Pulmonary artery endothelial cell (primary cell): ENCODE data around the gene TAS2R42. TPM values are rescaled to one million over a fixed set of nuclear protein-coding genes. Genes with fewer than 3 reads are reported as not detected.

Experiments
- DNase-seq: peaks from one replicate; pipeline ENCODE4 v3.0.0-alpha.2; 2011; ENCODE audit warnings: low read depth, low spot score
- total RNA-seq: library from RNA; depleted of rRNA; stranded (reverse); fragments of >200 nt; gene quantifications from 2 replicates; pipeline ENCODE4 v1.2.3, GENCODE V29; 2014

Gene TAS2R42, protein sequence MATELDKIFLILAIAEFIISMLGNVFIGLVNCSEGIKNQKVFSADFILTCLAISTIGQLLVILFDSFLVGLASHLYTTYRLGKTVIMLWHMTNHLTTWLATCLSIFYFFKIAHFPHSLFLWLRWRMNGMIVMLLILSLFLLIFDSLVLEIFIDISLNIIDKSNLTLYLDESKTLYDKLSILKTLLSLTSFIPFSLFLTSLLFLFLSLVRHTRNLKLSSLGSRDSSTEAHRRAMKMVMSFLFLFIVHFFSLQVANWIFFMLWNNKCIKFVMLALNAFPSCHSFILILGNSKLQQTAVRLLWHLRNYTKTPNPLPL
- not detected in 2 replicates for total RNA-seq

DNA sequence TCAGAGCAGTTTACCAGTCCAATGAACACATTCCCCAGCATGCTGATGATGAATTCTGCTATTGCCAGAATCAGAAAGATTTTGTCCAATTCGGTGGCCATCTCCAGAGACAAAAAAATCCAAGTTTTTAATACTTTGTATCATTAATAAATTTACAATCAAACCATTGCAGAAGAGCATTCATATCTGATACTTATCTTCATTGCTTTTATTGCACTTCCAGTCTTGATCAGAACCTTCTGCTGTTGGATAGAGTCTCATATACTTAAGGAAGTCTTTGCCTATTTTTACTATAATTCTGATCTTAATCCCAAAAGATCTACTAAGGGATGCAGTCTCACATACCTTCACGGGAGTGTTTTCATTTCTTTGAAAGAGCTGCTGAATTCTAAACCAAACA lies at the start of gene TAS2R42:
TAS2R42 (minus strand) TSS at position 101 of the 400 bp plus-strand sequence; CDS start at position 101, 0 bp downstream.
- no peak for DNase-seq

DNA sequence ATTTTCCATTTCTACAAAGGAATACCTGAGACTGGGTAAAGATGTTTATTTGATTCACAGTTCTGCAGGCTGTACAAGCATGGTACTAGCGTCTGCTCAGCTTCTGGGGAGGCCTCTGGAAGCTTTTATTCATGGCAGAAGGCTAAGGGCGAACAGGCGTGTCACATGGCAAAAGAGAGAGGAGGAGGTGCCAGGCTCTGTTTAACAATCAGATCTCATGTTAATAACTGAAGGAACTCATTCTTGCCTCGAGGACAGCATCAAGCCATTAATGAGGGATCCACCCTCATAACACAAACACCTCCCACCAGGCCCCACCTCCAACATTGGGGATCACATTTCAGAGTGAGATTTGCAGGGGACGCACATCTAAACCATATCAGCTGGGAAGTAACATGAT lies 46.8 kb upstream of the TAS2R42 start:
- DNase-seq = no peak

DNA sequence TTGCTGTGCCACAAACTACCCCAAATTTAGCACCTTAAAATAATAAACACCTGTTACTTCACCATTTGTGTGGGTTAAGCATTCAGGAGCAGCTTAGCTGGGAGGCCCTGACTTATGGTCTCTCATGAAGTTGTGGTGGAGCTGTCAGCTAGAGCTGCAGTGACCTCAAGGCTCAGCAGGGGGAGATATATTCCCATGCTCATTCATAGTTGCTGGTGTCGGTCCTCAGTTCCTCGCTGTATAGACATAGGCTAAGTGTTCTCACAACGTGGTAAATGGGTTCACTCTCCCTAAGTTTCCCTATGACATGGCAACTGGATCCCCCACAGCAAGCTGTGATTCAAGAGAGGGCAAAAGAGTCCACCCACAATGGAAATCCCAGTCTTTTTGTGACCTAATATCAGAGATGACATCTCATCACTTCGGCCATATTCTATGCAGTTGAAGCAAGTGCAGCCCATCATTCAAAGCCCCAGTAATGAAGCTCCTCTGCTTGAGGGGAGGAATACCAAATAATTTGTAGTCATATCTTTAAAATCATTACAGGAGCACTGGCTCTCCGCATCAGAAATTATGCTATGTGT lies 41.7 kb upstream of the TAS2R42 start:
- DNase-seq = peak; percentile 29

DNA sequence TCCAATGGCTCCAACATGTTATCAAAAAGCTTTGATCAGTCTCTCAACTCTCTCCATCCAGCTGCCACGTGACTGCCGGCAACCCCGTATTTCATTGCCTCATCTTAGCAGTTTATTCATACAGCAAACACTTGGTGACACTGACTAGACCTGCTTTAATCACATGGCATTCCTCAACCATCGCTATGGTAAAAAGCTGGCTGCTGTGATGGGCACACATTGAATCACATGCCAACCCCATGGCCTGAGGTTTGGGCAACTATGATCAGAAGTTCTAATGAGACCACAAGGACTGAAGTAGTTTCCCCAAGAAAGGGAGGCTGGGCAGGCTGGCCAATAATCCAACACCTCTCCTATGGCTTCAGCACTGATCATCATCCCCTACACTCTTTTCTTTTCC lies 40.6 kb upstream of the TAS2R42 start:
- DNase-seq = no peak

DNA sequence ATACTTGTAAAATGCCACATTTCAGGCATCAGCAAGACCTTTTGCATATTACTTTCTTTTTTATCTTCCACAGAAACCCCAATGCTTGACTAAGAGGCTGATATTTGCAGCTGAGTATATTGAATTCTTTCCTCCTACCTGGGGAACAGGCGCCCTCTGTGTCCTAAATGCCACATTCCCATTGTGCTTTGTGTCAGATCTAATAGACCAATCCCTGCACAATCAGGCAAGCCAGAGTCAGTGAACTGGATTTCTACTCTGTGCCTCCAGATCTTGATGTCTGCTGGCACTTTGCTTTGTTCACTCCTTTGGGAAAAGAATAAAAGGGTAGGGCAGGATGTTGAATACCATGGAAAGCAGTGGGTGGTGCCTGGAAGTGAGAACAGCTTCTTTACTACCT lies 22.4 kb upstream of the TAS2R42 start:
- no peak for DNase-seq

DNA sequence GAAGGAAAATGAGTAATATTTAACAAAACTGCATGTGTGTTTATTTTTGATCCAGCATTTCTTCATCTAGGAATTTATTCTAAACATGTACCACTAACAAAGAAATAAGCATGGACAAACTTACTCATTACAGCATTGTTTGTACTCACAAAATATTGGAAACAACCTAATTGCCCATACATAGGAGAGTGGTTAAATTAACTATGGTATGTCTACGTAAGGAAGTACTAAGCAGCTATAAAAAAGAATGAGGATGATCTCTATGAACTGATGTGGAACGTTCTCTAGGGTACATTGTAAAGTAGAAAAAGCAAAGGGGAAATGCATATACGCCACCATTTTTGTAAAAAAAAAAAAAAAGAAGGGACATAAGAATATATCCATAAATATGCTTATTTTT lies 17.4 kb upstream of the TAS2R42 start:
- no peak for DNase-seq

DNA sequence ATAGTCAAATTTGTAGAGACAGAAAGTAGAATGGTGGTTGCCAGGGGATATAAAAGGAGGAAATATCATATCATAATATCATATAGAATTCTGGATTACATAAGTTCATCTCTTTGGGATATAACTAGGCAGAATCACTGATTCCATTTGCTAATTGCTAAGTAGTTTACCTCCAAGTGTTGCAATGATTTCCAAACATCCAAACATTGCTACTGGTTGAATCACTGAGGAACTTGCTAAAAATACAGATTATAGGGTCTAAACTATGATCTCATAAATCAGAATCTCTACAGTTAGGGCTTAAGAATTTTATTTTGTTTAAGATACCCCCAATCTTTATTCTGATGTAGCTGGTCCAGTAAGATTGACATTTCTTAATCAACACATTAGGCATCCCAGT lies 16.1 kb upstream of the TAS2R42 start:
- DNase-seq = no peak

DNA sequence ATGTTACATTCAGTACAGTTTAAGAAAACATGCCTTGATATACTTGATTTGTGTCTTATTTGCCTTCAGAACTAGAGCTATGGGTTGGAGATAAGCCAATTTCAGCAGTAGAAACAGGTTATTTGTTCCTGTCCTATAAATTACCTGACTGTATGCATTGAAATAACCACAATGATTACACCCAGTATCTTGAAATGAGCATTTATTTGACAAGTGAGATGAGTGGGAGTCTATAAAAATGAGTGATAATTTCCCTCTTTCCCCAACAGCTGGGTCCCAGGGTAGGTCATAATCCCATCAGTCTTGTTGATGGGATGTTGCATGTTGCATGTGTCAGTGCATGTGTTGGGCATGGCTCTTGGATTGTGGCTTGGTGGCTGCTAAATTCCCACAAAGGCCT lies 3.7 kb downstream of the TAS2R42 start:
- no peak for DNase-seq

DNA sequence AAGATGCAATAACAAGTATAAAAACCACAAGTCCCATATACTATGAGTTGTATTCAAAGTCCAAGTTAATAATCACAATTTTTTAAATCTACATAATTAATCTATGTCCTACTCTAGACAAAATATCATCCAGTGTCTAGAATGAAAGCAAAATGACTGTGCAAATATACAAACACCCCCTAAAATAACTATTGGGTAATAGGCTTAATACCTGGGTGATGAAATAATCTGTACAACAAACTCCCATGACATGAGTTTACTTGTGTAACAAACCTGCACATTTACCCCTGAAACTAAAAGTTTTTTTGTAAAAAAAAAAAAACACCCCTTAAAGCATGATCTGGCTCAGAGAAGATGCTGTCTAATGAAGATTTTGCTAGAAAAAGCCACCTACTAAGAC lies 4.2 kb downstream of the TAS2R42 start:
- DNase-seq = no peak

DNA sequence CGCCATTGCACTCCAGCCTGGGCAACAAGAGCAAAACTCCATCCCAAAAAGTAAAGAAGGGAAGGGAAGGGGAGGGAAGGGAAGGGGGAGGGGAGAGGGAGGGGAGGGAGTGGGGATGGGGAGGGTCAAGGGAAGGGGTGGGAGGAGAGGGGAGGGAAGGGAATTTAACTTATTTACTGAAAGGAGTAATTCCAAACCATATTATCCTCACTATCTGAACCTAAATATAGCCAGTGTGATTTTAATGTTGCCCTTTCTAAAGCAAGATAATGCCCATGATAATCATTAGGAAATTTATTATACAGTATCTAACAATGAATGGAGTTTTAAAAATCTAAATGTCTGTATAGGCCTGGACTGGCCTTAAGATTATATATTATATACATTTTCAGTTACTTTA lies 8.5 kb downstream of the TAS2R42 start:
- no peak for DNase-seq

DNA sequence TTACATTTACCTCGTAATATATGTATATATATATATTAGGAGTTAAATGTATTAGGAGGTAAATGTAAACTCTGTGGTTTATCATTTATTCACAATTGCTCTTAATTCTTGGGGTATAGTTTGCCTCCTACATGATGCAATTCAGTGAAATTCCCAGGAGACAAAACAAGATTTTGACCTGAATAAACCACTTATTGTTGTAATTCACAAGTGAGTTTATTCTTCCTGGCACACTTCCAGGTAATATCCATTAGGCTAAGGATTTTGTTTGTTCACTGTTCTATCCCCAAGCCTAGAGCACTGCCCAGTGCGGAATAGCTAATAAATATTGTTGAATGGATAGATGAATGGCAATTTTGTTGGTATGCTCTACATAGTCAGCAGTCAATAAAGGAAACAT lies 12.7 kb downstream of the TAS2R42 start:
- DNase-seq = no peak

DNA sequence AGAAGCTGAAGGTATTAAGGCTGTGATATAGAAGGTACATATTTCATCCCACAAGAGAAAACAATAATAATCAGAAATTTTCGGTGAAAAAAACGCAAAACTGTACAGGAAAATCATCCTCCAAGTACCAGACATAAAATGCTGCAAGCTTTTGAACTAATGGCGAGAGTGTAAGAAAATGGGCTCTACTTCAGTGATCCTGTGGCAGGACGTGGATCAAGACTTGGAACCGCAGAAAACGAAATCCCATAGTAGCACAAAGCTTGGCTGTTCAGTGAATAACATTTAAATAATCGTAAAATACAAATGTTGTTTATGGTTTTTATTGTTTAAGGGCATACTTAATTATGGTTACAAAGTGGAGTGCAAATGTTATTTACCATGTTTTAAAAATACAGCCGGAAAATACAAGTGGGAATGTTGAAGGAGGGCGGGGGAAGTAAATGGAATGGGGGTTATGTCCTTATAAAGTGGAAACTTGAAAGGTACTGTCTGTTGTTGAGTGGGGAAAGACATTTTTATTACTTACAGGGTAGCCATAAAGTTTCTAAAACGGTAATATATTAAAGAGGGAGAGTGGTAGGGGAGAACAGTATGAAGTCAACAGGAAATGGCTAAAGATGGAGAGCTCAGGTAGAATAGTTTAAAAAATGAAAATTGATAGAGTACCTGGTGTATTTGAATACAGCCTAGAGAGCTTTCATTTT lies 14.6 kb downstream of the TAS2R42 start:
- no peak for DNase-seq

DNA sequence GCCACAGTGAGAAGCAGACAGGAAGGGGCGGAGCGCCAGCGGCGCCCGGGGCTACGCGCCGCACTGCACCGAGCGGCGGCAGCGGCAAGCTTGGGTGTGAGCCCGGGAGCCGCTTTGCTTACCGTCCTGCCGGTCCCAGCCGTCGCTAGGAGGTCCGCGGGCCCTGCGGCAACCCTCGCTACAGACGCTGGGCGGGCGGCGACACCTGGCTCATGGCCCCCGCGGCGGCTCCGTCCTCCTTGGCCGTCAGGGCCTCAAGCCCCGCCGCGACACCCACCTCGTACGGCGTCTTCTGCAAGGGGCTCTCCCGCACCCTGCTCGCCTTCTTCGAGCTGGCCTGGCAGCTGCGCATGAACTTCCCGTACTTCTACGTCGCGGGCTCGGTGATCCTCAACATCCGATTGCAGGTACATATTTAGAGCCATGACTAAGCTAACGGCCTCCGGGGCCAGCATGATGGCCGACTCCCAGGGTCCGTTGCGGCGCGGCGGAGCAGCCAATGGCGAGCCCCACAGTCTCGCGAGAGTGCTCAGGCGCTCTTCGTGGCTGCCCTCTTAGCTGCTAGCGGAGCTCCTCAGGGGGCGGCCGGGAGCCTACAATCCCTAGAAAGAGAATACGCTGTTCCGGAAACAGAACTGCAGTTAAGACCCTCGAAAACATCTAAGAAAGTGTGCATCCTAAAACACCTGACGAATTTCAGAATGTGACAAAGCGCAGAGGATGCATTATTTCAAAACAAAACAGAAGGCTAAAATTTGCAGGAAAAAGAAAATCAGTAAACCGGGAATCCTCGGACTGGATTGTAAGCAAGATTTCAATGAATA lies 15.4 kb downstream of the TAS2R42 start, which contains the start of gene SMIM10L1:
SMIM10L1 (plus strand) TSS at position 50 of the 824 bp plus-strand sequence; CDS start at position 213, 163 bp downstream.
- peak; percentile 84 for DNase-seq

DNA sequence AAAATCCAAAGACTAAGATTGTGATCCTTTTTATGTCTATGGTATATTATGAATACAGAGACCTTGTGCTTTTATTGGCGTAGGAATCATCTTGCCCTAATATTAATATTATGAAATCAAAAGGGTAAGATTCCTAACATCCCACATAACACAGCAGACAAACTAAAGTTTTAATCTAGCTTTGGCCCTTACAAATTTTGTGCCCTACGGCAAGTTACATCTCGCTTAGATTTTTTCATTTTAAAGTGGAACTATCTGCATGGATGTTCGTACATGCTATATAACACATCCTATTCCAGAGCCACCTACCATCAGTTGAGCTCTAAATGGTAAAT lies 16.0 kb downstream of the TAS2R42 start:
- DNase-seq = no peak

DNA sequence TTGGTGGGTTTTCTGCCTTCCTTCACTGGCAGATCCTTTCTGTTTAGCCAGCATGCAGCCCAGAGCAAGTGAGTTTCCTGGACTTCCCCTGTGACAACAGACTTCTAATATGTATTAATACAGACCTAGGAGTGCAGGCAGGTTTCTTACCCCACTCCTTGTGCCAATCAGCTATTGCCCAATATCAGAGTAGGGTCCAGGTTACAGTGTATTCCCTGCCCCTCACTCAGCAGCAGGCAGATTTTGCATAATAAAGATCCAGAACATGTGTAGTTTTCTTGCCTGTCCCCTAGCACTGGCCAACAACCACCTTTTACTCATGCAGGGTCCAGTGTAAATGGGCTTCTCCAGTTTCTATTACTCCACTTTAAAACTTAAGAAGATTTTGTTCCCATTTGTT lies 20.4 kb downstream of the TAS2R42 start:
- no peak for DNase-seq

DNA sequence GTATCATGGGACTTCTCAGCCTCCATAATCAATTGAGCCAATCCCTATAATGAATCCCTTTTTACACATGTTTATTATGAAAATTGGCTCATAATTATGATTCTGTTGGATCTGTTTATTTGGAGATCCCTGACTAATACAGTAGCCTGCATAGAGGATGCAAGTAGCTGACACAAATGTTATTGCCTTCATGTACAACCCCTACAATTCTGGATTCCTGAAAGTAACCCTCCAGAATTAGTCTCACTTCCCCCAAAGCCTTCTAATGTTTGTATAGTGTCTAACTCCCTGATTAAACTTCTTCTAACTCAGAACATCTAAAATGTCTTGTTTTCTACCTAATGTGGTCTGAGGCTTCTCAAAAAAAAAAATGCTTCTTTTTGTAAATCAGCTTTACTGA lies 22.4 kb downstream of the TAS2R42 start:
- DNase-seq = no peak

DNA sequence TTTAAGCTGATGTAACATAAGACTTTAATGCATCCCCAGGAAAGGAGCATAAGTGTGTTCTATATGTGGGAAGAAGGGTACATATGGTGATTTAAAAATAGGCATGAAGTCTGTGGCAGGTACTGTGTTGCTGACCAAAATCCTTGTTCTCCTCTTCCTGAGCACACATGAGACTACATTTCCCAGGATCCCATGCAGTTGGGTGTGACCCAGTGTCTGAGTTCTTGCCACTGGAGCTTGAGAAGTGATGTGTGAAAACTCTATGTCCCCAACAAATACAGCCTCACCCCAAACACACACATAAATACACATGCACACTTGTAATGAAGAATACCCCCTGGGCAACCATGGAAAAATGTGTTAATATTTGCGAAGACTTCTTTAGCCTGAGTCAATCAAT lies 24.2 kb downstream of the TAS2R42 start:
- DNase-seq = no peak

DNA sequence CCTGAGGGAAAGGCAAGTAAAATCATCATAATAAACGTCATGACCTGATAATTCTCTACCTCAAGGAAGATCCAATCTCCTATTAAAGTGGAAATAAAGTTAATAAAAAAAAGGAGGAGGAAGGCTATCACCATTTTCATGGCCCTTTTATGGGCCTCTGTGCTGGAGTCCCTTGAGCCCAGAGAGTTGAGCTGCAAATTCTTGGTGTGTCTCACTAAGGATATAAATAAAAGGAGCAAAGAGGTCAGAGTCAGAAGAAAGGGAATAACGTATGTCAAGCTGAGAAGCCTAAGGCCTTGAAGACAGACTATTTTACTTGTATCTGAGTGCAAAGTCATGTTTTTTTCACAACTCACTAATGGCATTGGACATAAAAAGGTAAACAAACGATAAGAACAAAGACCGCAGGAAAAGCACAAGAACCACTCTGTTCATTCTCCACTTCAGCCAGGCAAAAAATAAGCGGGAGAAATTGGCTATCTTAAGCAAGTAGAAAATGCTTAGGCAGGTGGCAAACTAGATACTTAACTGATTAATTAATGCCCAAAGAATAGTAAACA lies 27.8 kb downstream of the TAS2R42 start:
- no peak for DNase-seq

DNA sequence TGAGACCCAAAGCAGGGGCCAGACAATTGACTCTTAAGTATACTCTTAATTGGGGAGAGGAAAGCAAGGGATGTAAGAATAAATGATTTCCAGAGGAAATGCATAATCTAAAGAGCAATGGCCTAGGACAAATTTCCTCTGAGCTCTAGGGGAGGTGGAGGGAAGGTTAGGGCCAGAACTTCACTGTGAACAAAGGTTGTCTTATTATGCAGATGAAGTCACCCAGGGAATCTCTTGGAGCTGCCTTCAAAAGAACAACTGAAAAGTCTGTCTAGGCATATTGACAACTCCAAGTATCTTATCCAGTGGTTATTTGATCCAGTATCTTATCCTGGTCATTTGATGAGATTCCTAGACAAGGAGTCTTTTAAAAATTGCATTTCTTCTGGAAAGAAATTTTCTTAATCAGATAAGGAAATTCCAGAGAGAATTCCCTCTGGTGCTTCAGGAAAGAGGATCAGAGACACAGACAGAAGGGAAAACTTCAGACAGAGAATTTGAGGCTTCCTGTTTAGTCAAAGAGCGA lies 32.3 kb downstream of the TAS2R42 start:
- no peak for DNase-seq

DNA sequence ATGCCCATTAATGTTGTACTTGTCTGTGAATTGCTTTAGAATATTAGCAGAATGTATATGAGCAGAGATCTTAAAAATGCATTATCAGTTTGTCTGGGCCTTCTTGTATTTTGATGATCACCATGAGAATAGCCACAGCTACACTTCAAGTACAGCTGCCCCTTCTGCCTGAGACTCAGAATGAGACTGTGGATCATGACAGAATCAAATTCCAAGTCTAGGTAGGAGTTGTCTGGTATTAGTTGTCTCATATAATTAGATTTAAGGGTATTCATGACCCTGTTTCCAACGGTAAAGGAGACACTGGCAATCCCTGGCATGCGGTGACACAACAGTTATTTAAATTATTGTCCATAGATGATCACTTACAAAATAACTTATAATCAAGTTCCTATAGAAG lies 34.0 kb downstream of the TAS2R42 start:
- DNase-seq = no peak

DNA sequence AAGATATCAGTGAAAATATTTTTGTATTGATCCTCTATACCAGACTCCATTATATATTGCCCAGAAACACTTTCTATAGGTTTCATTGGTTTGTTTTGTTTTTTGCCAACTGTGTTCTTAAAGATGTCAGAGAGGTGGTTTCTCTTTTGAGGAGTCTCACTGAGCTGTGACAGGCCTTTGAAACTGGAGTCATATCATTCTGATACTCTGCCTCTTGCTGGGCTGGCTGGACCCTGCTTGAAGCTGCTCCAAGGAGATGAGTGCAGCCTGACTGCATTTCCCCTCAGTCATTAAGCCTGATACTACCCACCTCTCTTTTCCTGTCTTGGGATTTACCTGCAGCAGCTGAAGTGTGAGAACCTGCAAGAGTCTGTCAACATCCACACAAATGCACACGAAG lies 35.9 kb downstream of the TAS2R42 start:
- DNase-seq = no peak
